Measurements from ENCODE around the gene BAIAP2L1.

The BAIAP2L1 gene

GRCh38 chr7:98248156-98248555 lies 152.7 kb downstream of the BAIAP2L1 start:
- no peak for DNase-seq (ENCODE audit: extremely low read depth, low read depth)
- no peak for TF ChIP-seq CTCF (IDR thresholded peaks at IDR 0.05; ENCODE audit: low read depth, low read length)

GRCh38 chr7:98244871-98245270 lies 156.0 kb downstream of the BAIAP2L1 start:
- TF ChIP-seq CTCF (IDR thresholded peaks at IDR 0.05; ENCODE audit: low read depth, low read length): no peak
- DNase-seq (ENCODE audit: extremely low read depth, low read depth): no peak

- DNase-seq (ENCODE audit: extremely low read depth, low read depth): no peak
- no peak for TF ChIP-seq CTCF (IDR thresholded peaks at IDR 0.05; ENCODE audit: low read depth, low read length)
These were observed 158.0 kb downstream of the BAIAP2L1 start for GRCh38 chr7:98242934-98243333.

- DNase-seq (ENCODE audit: extremely low read depth, low read depth): no peak
- no peak for TF ChIP-seq CTCF (IDR thresholded peaks at IDR 0.05; ENCODE audit: low read depth, low read length)
These were observed 158.5 kb downstream of the BAIAP2L1 start for GRCh38 chr7:98242342-98242741.

- DNase-seq (ENCODE audit: extremely low read depth, low read depth): no peak
- TF ChIP-seq CTCF (IDR thresholded peaks at IDR 0.05; ENCODE audit: low read depth, low read length): no peak
These were observed 159.1 kb downstream of the BAIAP2L1 start for GRCh38 chr7:98241674-98242241.

All from AG09319 (cell line).